ENCODE results near the gene PAK4.

The PAK4 gene

GRCh38 chr19:39203372-39204341, 78.1 kb downstream of the PAK4 start, which contains the start of gene SYCN:
Gene SYCN (minus strand): TSS chr19:39204263. CDS start chr19:39204254, 9 bp downstream.
- Histone ChIP-seq H3K36me3 (ENCODE audit: insufficient read depth, insufficient read length, low read length) (no peaks in the 10 kb centered on the region), H3K9ac (ENCODE audit: insufficient read length, low read depth) (no peak within 1 kb of the TSS), H3K9me3 (ENCODE audit: insufficient read depth, low read length) (no peaks in the 10 kb centered on the region), H3K4me1 (ENCODE audit: insufficient read depth, insufficient read length) (peaks cover 5% of the 10 kb centered on the region), H3K4me3 (ENCODE audit: insufficient read length, low read depth) (no peak within 1 kb of the TSS), H3K27me3 (ENCODE audit: insufficient read depth, insufficient read length) (peaks cover 2% of the 10 kb centered on the region)
- no peak for DNase-seq (ENCODE audit: low read depth, low spot score)
- TF ChIP-seq YY1 (IDR thresholded peaks at IDR 0.05; ENCODE audit: insufficient read depth, insufficient read length): no peak
- no peak for TF ChIP-seq SUZ12 (IDR thresholded peaks at IDR 0.05; ENCODE audit: extremely low read depth, insufficient read depth, insufficient read length)
- TF ChIP-seq ZNF274 (IDR thresholded peaks at IDR 0.05; ENCODE audit: low read depth, low read length): no peak

GRCh38 chr19:39205449-39205764, 79.8 kb downstream of the PAK4 start:
- Histone ChIP-seq H3K9me3 (ENCODE audit: insufficient read depth, low read length) (no peaks in the 10 kb centered on the region), H3K4me3 (ENCODE audit: insufficient read length, low read depth) (no peak overlapping the region), H3K27me3 (ENCODE audit: insufficient read depth, insufficient read length) (no peaks in the 10 kb centered on the region), H3K9ac (ENCODE audit: insufficient read length, low read depth) (no peak overlapping the region), H3K36me3 (ENCODE audit: insufficient read depth, insufficient read length, low read length) (no peaks in the 10 kb centered on the region), H3K4me1 (ENCODE audit: insufficient read depth, insufficient read length) (peaks cover 4% of the 10 kb centered on the region)
- DNase-seq (ENCODE audit: low read depth, low spot score): no peak
- no peak for TF ChIP-seq ZNF274 (IDR thresholded peaks at IDR 0.05; ENCODE audit: low read depth, low read length)
- TF ChIP-seq YY1 (IDR thresholded peaks at IDR 0.05; ENCODE audit: insufficient read depth, insufficient read length): no peak
- TF ChIP-seq SUZ12 (IDR thresholded peaks at IDR 0.05; ENCODE audit: extremely low read depth, insufficient read depth, insufficient read length): no peak

- DNase-seq (ENCODE audit: low read depth, low spot score): no peak
- H3K9ac ChIP-seq (ENCODE audit: insufficient read length, low read depth): no peak overlapping the region
- no peaks in the 10 kb centered on the region for H3K36me3 ChIP-seq (ENCODE audit: insufficient read depth, insufficient read length, low read length)
- H3K9me3 ChIP-seq (ENCODE audit: insufficient read depth, low read length): no peaks in the 10 kb centered on the region
- peaks cover 4% of the 10 kb centered on the region for H3K4me1 ChIP-seq (ENCODE audit: insufficient read depth, insufficient read length)
- no peak for TF ChIP-seq SUZ12 (IDR thresholded peaks at IDR 0.05; ENCODE audit: extremely low read depth, insufficient read depth, insufficient read length)
- no peak for TF ChIP-seq YY1 (IDR thresholded peaks at IDR 0.05; ENCODE audit: insufficient read depth, insufficient read length)
- no peak for TF ChIP-seq ZNF274 (IDR thresholded peaks at IDR 0.05; ENCODE audit: low read depth, low read length)
- H3K4me3 ChIP-seq (ENCODE audit: insufficient read length, low read depth): no peak overlapping the region
- H3K27me3 ChIP-seq (ENCODE audit: insufficient read depth, insufficient read length): no peaks in the 10 kb centered on the region
These were observed 80.5 kb downstream of the PAK4 start for GRCh38 chr19:39206122-39206521.

GRCh38 chr19:39207293-39207836, 81.8 kb downstream of the PAK4 start:
- no peak for TF ChIP-seq ZNF274 (IDR thresholded peaks at IDR 0.05; ENCODE audit: low read depth, low read length)
- TF ChIP-seq SUZ12 (IDR thresholded peaks at IDR 0.05; ENCODE audit: extremely low read depth, insufficient read depth, insufficient read length): no peak
- no peak for TF ChIP-seq YY1 (IDR thresholded peaks at IDR 0.05; ENCODE audit: insufficient read depth, insufficient read length)
- Histone ChIP-seq H3K36me3 (ENCODE audit: insufficient read depth, insufficient read length, low read length) (no peaks in the 10 kb centered on the region), H3K4me1 (ENCODE audit: insufficient read depth, insufficient read length) (peaks cover 4% of the 10 kb centered on the region)

GRCh38 chr19:39208175-39208795, 82.7 kb downstream of the PAK4 start:
- DNase-seq (ENCODE audit: low read depth, low spot score): no peak

More at GRCh38 chr19:39207293-39207836, 81.8 kb downstream of the PAK4 start:
- Histone ChIP-seq H3K9ac (ENCODE audit: insufficient read length, low read depth) (no peak overlapping the region), H3K4me3 (ENCODE audit: insufficient read length, low read depth) (no peak overlapping the region), H3K9me3 (ENCODE audit: insufficient read depth, low read length) (no peaks in the 10 kb centered on the region), H3K27me3 (ENCODE audit: insufficient read depth, insufficient read length) (no peaks in the 10 kb centered on the region)
- no peak for DNase-seq (ENCODE audit: low read depth, low spot score)

GRCh38 chr19:39209196-39209595, 83.6 kb downstream of the PAK4 start:
- Histone ChIP-seq H3K36me3 (ENCODE audit: insufficient read depth, insufficient read length, low read length) (no peaks in the 10 kb centered on the region), H3K9me3 (ENCODE audit: insufficient read depth, low read length) (no peaks in the 10 kb centered on the region), H3K27me3 (ENCODE audit: insufficient read depth, insufficient read length) (no peaks in the 10 kb centered on the region), H3K4me3 (ENCODE audit: insufficient read length, low read depth) (no peak overlapping the region), H3K9ac (ENCODE audit: insufficient read length, low read depth) (no peak overlapping the region), H3K4me1 (ENCODE audit: insufficient read depth, insufficient read length) (no peaks in the 10 kb centered on the region)
- TF ChIP-seq YY1 (IDR thresholded peaks at IDR 0.05; ENCODE audit: insufficient read depth, insufficient read length): no peak
- no peak for TF ChIP-seq ZNF274 (IDR thresholded peaks at IDR 0.05; ENCODE audit: low read depth, low read length)
- no peak for TF ChIP-seq SUZ12 (IDR thresholded peaks at IDR 0.05; ENCODE audit: extremely low read depth, insufficient read depth, insufficient read length)
- no peak for DNase-seq (ENCODE audit: low read depth, low spot score)

More at GRCh38 chr19:39208175-39208795, 82.7 kb downstream of the PAK4 start:
- Histone ChIP-seq H3K9me3 (ENCODE audit: insufficient read depth, low read length) (no peaks in the 10 kb centered on the region), H3K36me3 (ENCODE audit: insufficient read depth, insufficient read length, low read length) (no peaks in the 10 kb centered on the region), H3K4me1 (ENCODE audit: insufficient read depth, insufficient read length) (no peaks in the 10 kb centered on the region), H3K27me3 (ENCODE audit: insufficient read depth, insufficient read length) (no peaks in the 10 kb centered on the region), H3K9ac (ENCODE audit: insufficient read length, low read depth) (no peak overlapping the region), H3K4me3 (ENCODE audit: insufficient read length, low read depth) (no peak overlapping the region)
- TF ChIP-seq YY1 (IDR thresholded peaks at IDR 0.05; ENCODE audit: insufficient read depth, insufficient read length) (no peak), ZNF274 (IDR thresholded peaks at IDR 0.05; ENCODE audit: low read depth, low read length) (no peak), SUZ12 (IDR thresholded peaks at IDR 0.05; ENCODE audit: extremely low read depth, insufficient read depth, insufficient read length) (no peak)
